Ovary (tissue), 3 donors: ENCODE results near the gene CDHR2.

ENCODE experiments used
- POLR2A ChIP-seq: fragments of 450-650 bp; IDR thresholded peaks from one replicate; pipeline ENCODE4 v1.6.1; 2017; ENCODE audit warnings: antibody characterized with exemption, mild to moderate bottlenecking, moderate library complexity
- TF ChIP-seq, protein P1 (sequence below), 3 donors: fragments of 450-650 bp in 2 of 3; fragments of 200-600 bp in 1 of 3; IDR thresholded peaks; one replicate each; pipeline versions ENCODE4 v1.5.1 to v1.8.0; 2016 to 2022; ENCODE audit warnings: antibody characterized with exemption in 3 of 3, mild to moderate bottlenecking in 1 of 3
- donor health status: DM: no; HTN: no; CAD: no.

DNA sequence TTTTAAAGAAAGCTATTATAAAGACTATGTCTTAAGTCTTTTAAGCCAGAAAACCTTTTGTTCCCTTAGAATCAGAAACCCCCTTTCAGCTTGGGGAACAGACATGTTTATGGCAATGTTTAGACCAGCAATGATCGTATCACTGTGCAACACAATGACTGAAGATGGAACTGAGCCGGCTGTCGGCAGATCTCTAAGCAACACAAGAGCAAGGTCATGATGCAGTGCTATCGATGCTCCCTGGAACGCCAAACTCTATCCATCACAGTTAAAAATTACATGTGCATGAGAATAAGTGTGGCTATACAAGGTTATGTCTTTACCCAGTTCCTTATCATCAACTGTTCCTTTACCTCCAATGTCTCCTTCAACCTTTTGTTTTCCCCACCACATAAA is 10.2 kb upstream of the CDHR2 start:
- no peak for TF ChIP-seq POLR2A
- TF ChIP-seq, protein P1, sequence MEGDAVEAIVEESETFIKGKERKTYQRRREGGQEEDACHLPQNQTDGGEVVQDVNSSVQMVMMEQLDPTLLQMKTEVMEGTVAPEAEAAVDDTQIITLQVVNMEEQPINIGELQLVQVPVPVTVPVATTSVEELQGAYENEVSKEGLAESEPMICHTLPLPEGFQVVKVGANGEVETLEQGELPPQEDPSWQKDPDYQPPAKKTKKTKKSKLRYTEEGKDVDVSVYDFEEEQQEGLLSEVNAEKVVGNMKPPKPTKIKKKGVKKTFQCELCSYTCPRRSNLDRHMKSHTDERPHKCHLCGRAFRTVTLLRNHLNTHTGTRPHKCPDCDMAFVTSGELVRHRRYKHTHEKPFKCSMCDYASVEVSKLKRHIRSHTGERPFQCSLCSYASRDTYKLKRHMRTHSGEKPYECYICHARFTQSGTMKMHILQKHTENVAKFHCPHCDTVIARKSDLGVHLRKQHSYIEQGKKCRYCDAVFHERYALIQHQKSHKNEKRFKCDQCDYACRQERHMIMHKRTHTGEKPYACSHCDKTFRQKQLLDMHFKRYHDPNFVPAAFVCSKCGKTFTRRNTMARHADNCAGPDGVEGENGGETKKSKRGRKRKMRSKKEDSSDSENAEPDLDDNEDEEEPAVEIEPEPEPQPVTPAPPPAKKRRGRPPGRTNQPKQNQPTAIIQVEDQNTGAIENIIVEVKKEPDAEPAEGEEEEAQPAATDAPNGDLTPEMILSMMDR (IDR thresholded peaks at IDR 0.05) = no peak
